ENCODE results near the gene NOTCH3.

Gene NOTCH3

DNA sequence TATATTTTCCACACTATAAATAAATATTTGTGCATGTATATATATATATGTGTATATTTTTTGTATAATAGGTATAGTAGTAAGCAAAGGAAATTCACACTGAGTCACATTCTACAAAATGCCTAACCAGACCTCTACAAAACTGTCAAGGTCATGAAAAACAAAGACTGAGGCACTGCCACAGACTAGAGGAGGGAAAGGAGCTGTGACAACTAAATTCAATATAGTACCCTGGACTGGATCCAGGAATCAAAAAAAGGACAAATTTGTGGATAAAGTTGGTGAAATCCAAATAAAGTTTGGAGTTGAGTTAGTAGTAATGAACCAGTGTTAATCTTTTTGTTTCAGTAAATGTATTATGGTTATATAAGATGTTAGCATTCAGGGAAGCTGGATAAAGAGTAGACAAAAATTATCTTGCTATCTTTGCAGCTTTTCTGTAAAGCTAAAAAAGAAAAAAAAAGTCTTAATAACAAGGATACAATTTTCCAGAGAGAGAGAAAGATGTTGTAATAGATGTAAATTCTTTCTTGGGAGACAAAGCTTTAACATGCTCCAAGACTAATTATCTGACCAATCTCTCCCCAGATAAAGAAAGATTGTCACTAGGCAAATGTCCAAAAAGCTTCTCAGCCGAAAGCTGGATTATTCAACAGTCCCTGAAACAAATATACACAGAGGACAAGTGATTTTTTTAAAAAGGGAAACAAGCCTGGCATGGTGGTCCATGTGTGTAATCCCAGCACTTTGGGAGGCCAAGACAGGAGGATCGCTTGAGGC lies 74.5 kb downstream of the NOTCH3 start:
- TF ChIP-seq EZH2 (IDR thresholded peaks at IDR 0.05; ENCODE audit: borderline replicate concordance, low read depth, low read length, severe bottlenecking), result no peak
- TF ChIP-seq, protein P1, sequence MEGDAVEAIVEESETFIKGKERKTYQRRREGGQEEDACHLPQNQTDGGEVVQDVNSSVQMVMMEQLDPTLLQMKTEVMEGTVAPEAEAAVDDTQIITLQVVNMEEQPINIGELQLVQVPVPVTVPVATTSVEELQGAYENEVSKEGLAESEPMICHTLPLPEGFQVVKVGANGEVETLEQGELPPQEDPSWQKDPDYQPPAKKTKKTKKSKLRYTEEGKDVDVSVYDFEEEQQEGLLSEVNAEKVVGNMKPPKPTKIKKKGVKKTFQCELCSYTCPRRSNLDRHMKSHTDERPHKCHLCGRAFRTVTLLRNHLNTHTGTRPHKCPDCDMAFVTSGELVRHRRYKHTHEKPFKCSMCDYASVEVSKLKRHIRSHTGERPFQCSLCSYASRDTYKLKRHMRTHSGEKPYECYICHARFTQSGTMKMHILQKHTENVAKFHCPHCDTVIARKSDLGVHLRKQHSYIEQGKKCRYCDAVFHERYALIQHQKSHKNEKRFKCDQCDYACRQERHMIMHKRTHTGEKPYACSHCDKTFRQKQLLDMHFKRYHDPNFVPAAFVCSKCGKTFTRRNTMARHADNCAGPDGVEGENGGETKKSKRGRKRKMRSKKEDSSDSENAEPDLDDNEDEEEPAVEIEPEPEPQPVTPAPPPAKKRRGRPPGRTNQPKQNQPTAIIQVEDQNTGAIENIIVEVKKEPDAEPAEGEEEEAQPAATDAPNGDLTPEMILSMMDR (IDR thresholded peaks at IDR 0.05; ENCODE audit: borderline replicate concordance, extremely low read depth, low read length, poor library complexity, severe bottlenecking), result no peak
- peaks cover 17% of the 10 kb centered on the region for H3K36me3 ChIP-seq (ENCODE audit: insufficient read depth, low read length)
- peak overlapping the region; percentile 86 for H2AFZ ChIP-seq (ENCODE audit: low read depth, low read length)
- H3K79me2 ChIP-seq (ENCODE audit: insufficient read depth, low read length), result peaks cover 18% of the 10 kb centered on the region
- H4K20me1 ChIP-seq (ENCODE audit: insufficient read depth, low read length), result peaks cover 9% of the 10 kb centered on the region; the same call in 1 of the 2 replicates
- peak overlapping the region; percentile 18 to 85 for H3K4me3 ChIP-seq (ENCODE audit: low read depth in 1 of 2, low read length in 2 of 2)
- no peaks in the 10 kb centered on the region for H3K9me3 ChIP-seq (ENCODE audit: insufficient read depth, low read length, severe bottlenecking)
- ATAC-seq (ENCODE audit: insufficient read depth, low read depth) (no peak), DNase-seq (no peak)
- H3K4me2 ChIP-seq (ENCODE audit: insufficient read depth, low read length), result peak overlapping the region; percentile 89
- H3K27ac ChIP-seq (ENCODE audit: low read length), result peak overlapping the region; percentile 73
- H3K27me3 ChIP-seq (ENCODE audit: insufficient read depth, low read length, poor library complexity), result peaks cover 3% of the 10 kb centered on the region
- peak overlapping the region; percentile 74 for H3K9ac ChIP-seq (ENCODE audit: low read depth, low read length)
- H3K4me1 ChIP-seq (ENCODE audit: insufficient read depth, low read length), result peaks cover 32% of the 10 kb centered on the region

- peaks cover 32% of the 10 kb centered on the region for H3K4me1 ChIP-seq (ENCODE audit: insufficient read depth, low read length)
- no peak for TF ChIP-seq EZH2 (IDR thresholded peaks at IDR 0.05; ENCODE audit: borderline replicate concordance, low read depth, low read length, severe bottlenecking)
- TF ChIP-seq, protein P1 (IDR thresholded peaks at IDR 0.05; ENCODE audit: borderline replicate concordance, extremely low read depth, low read length, poor library complexity, severe bottlenecking), result peak; percentile 39
- DNase-seq, result peak; percentile 99
- H3K9ac ChIP-seq (ENCODE audit: low read depth, low read length), result peak overlapping the region; percentile 74
- H3K36me3 ChIP-seq (ENCODE audit: insufficient read depth, low read length), result peaks cover 24% of the 10 kb centered on the region
- H4K20me1 ChIP-seq (ENCODE audit: insufficient read depth, low read length), result peaks cover 9% of the 10 kb centered on the region; the same call in 1 of the 2 replicates
- peak overlapping the region; percentile 44 to 85 for H3K4me3 ChIP-seq (ENCODE audit: low read depth in 1 of 2, low read length in 2 of 2)
- H3K27ac ChIP-seq (ENCODE audit: low read length), result peak overlapping the region; percentile 90
- peak; percentile 92 for ATAC-seq (ENCODE audit: insufficient read depth, low read depth)
- peaks cover 18% of the 10 kb centered on the region for H3K79me2 ChIP-seq (ENCODE audit: insufficient read depth, low read length)
- H3K27me3 ChIP-seq (ENCODE audit: insufficient read depth, low read length, poor library complexity), result peaks cover 3% of the 10 kb centered on the region
- peak overlapping the region; percentile 89 for H3K4me2 ChIP-seq (ENCODE audit: insufficient read depth, low read length)
- H2AFZ ChIP-seq (ENCODE audit: low read depth, low read length), result peak overlapping the region; percentile 95
- no peaks in the 10 kb centered on the region for H3K9me3 ChIP-seq (ENCODE audit: insufficient read depth, low read length, severe bottlenecking)
Measured at GRCh38 chr19:15125232-15126067, 75.3 kb downstream of the NOTCH3 start.

GRCh38 chr19:15124572-15125231 lies 76.1 kb downstream of the NOTCH3 start:
- peak overlapping the region; percentile 89 for H3K4me2 ChIP-seq (ENCODE audit: insufficient read depth, low read length)
- H3K27ac ChIP-seq (ENCODE audit: low read length), result peak overlapping the region; percentile 90
- H3K9ac ChIP-seq (ENCODE audit: low read depth, low read length), result peak overlapping the region; percentile 74
- H2AFZ ChIP-seq (ENCODE audit: low read depth, low read length), result peak overlapping the region; percentile 95
- peak overlapping the region; percentile 44 to 85 for H3K4me3 ChIP-seq (ENCODE audit: low read depth in 1 of 2, low read length in 2 of 2)
- H3K9me3 ChIP-seq (ENCODE audit: insufficient read depth, low read length, severe bottlenecking), result no peaks in the 10 kb centered on the region
- TF ChIP-seq, protein P1 (IDR thresholded peaks at IDR 0.05; ENCODE audit: borderline replicate concordance, extremely low read depth, low read length, poor library complexity, severe bottlenecking), result no peak
- no peak for TF ChIP-seq EZH2 (IDR thresholded peaks at IDR 0.05; ENCODE audit: borderline replicate concordance, low read depth, low read length, severe bottlenecking)
- H3K4me1 ChIP-seq (ENCODE audit: insufficient read depth, low read length), result peaks cover 27% of the 10 kb centered on the region
- peaks cover 12% of the 10 kb centered on the region; the same call in 1 of the 2 replicates for H4K20me1 ChIP-seq (ENCODE audit: insufficient read depth, low read length)
- H3K79me2 ChIP-seq (ENCODE audit: insufficient read depth, low read length), result peaks cover 18% of the 10 kb centered on the region
- ATAC-seq (ENCODE audit: insufficient read depth, low read depth) (peak; percentile 1; the same call in 1 of the 3 replicates), DNase-seq (no peak)
- no peaks in the 10 kb centered on the region for H3K27me3 ChIP-seq (ENCODE audit: insufficient read depth, low read length, poor library complexity)
- peaks cover 31% of the 10 kb centered on the region for H3K36me3 ChIP-seq (ENCODE audit: insufficient read depth, low read length)
